ENCODE measurements around the gene MAD2L2. TPM values are rescaled to one million over a fixed set of nuclear protein-coding genes. Genes with fewer than 3 reads are reported as not detected.

MAD2L2 gene
- total RNA-seq, 4 donors from 2014 or later, result 22.7 to 40.0 (median 32.5) TPM

- TF ChIP-seq, protein P1, sequence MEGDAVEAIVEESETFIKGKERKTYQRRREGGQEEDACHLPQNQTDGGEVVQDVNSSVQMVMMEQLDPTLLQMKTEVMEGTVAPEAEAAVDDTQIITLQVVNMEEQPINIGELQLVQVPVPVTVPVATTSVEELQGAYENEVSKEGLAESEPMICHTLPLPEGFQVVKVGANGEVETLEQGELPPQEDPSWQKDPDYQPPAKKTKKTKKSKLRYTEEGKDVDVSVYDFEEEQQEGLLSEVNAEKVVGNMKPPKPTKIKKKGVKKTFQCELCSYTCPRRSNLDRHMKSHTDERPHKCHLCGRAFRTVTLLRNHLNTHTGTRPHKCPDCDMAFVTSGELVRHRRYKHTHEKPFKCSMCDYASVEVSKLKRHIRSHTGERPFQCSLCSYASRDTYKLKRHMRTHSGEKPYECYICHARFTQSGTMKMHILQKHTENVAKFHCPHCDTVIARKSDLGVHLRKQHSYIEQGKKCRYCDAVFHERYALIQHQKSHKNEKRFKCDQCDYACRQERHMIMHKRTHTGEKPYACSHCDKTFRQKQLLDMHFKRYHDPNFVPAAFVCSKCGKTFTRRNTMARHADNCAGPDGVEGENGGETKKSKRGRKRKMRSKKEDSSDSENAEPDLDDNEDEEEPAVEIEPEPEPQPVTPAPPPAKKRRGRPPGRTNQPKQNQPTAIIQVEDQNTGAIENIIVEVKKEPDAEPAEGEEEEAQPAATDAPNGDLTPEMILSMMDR (IDR thresholded peaks at IDR 0.05), result no peak
- TF ChIP-seq POLR2A (IDR thresholded peaks at IDR 0.05), result no peak
- DNase-seq (ENCODE audit: low spot score in 2 of 2), result no peak
- WGBS, 2 donors, result 57 to 68% methylated on average over 11 of the region's 11 CpGs
- H3K4me3 ChIP-seq (ENCODE audit: low read depth, poor library complexity, severe bottlenecking), result no peak overlapping the region
- intact Hi-C loops (cut with DNase I; ENCODE audit: low total_unique reads), result no loop called here
Observed at GRCh38 chr1:11704194-11704529, 23.2 kb upstream of the MAD2L2 start.

DNA sequence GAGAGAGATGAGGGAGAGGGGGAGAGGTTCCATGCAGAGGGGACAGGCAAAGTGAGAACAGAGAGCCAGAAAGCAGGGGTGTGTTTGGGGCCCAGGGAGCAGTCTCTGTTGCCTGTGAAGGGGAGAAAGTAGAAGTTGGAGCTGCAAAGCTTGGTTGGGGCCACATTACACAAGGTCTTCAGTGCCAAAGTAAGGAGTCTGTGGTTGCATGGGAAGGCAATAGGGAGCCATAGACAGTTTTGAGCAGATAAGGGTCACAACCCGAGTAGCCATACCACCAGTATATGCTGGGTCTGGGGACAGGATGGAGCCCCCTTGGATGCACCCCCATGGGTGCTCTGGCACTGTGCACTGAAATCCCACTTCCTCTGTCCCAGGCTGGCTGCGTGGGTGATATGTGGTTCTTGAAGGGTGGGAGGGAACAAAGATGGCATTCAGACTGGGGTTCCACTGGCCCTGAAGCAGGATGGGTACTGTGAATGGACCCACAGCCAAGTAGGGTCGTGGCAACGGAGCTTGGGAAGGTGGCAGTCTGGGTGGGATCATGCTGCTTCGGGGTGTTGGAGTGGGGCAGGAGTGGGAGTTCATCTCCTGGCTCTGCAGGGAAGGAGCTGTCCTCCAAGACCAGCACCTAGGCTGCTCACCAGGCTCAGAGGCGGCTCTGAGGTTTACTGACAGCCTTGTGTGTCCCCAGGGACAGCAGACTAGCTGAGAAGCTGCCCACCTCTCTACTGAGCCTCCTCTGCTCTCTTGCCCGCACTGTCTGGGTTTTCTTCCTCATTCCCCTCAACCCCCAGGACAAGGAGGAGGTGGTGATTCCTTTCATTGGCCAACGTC, 22.6 kb upstream of the MAD2L2 start:
- intact Hi-C loops (cut with DNase I; ENCODE audit: low total_unique reads), result no loop called here
- TF ChIP-seq POLR2A (IDR thresholded peaks at IDR 0.05), result no peak
- TF ChIP-seq, protein P1 (IDR thresholded peaks at IDR 0.05), result no peak
- 67 to 76% methylated on average over 8 of the region's 8 CpGs for WGBS, 2 donors
- no peak for DNase-seq (ENCODE audit: low spot score in 2 of 2)
- no peak overlapping the region for H3K4me3 ChIP-seq (ENCODE audit: low read depth, poor library complexity, severe bottlenecking)

GRCh38 chr1:11701981-11702803, 21.2 kb upstream of the MAD2L2 start:
- H3K4me3 ChIP-seq (ENCODE audit: low read depth, poor library complexity, severe bottlenecking), result no peak overlapping the region
- TF ChIP-seq, protein P1 (IDR thresholded peaks at IDR 0.05), result peak in 1 of 3 donors; percentile 12
- no peak for TF ChIP-seq POLR2A (IDR thresholded peaks at IDR 0.05)
- intact Hi-C loops (cut with DNase I; ENCODE audit: low total_unique reads), result no loop called here
- DNase-seq (ENCODE audit: low spot score in 2 of 2), result no peak
- WGBS, 2 donors, result 54 to 58% methylated on average over 15 of the region's 15 CpGs

- DNase-seq (ENCODE audit: low spot score in 2 of 2), result no peak
- TF ChIP-seq, protein P1 (IDR thresholded peaks at IDR 0.05), result no peak
- no peak for TF ChIP-seq POLR2A (IDR thresholded peaks at IDR 0.05)
- 8 to 29% methylated on average over 14 to 15 of the region's 15 CpGs for WGBS, 2 donors
Observed at GRCh38 chr1:11701551-11701961, 20.6 kb upstream of the MAD2L2 start.

DNA sequence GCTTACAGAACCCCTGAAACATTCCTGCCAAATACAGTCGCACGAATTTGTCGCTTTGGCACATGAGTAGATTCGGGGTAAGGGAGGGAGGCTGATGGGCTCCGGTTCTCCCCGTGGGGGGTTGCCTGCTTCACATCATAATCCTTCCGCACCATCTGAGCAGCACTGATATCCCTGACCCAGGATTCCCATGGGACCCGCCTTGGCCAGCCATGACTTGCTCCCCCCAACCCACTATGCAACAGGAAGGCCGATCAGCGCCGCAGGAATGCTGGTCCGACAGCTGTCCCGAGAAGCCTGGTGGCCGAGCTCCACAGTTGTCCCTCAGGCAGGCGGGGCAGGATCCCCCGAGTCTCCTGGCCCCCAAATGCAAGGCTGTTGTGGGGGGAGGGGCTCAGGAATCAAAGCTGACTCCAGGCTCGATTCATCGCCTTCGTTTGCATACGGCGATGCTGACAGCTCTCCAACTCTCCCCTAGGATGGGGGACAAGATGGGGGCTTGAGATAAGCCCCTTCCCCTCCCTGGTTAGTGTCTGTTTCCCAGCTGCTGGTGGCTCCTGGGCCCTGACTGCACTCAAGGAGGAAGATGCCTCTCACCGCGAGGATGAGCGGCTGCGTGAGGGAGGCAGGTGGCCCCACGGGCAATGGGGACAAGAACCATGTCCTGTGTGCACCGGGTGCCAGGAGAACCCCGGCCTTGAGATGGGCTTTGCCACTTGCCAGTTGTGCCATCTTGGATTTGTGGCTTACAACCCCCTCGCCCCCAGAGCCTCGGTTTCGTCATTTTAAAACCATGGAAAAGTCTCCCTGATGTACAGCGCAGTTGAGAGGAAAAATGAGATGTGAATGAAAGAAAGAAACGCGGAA, 19.9 kb upstream of the MAD2L2 start:
- no peak for TF ChIP-seq POLR2A (IDR thresholded peaks at IDR 0.05)
- TF ChIP-seq, protein P1 (IDR thresholded peaks at IDR 0.05), result no peak
- intact Hi-C loops (cut with DNase I; ENCODE audit: low total_unique reads), result no loop called here
- no peak overlapping the region for H3K4me3 ChIP-seq (ENCODE audit: low read depth, poor library complexity, severe bottlenecking)
- no peak for DNase-seq (ENCODE audit: low spot score in 2 of 2)
- 40 to 54% methylated on average over 33 of the region's 34 CpGs for WGBS, 2 donors

More at GRCh38 chr1:11701551-11701961, 20.6 kb upstream of the MAD2L2 start:
- no peak overlapping the region for H3K4me3 ChIP-seq (ENCODE audit: low read depth, poor library complexity, severe bottlenecking)
- intact Hi-C loops (cut with DNase I; ENCODE audit: low total_unique reads), result no loop called here
